Neural crest cell (in vitro differentiated cells): ENCODE results near the gene GLS. TPM values are rescaled to one million over a fixed set of nuclear protein-coding genes. Genes with fewer than 3 reads are reported as not detected.

Experiments
- DNase-seq: peaks from one replicate; pipeline ENCODE4 v3.0.0; 2021; ENCODE audit warnings: low read depth, mixed read lengths, low spot score
- H3K27ac Mint-ChIP-seq: one replicate; pipeline ENCODE4 v1.8.0; 2021; ENCODE audit warnings: mild to moderate bottlenecking, mixed read lengths; ENCODE audit not compliant: unreplicated experiment
- H3K27me3 Mint-ChIP-seq: 2 replicates; pipeline ENCODE4 v1.8.0; 2021; ENCODE audit warnings: low read depth, mild to moderate bottlenecking, mixed read lengths
- H3K36me3 Mint-ChIP-seq: 2 replicates; pipeline ENCODE4 v1.8.0; 2021; ENCODE audit warnings: low read depth, mild to moderate bottlenecking, mixed read lengths
- H3K4me1 Mint-ChIP-seq: 2 replicates; pipeline ENCODE4 v1.8.0; 2021; ENCODE audit warnings: mixed read lengths
- H3K4me3 Mint-ChIP-seq: one replicate; pipeline ENCODE4 v1.8.0; 2021; ENCODE audit warnings: mild to moderate bottlenecking, mixed read lengths
- H3K9me3 Mint-ChIP-seq: 2 replicates; pipeline ENCODE4 v1.8.0; 2021; ENCODE audit warnings: mixed read lengths
- total RNA-seq: library from RNA; stranded (reverse); gene quantifications from 2 replicates; pipeline ENCODE4 v1.2.1, GENCODE V29; 2021
- TF ChIP-seq, protein P1 (sequence below): fragments of 200-600 bp; sonication (generic); conservative IDR thresholded peaks from 2 replicates; pipeline ENCODE4 v1.5.0; 2021; ENCODE audit warnings: antibody characterized with exemption, mild to moderate bottlenecking

Gene GLS
- total RNA-seq, 1 donor from 2014 or later = 85.6 TPM

DNA sequence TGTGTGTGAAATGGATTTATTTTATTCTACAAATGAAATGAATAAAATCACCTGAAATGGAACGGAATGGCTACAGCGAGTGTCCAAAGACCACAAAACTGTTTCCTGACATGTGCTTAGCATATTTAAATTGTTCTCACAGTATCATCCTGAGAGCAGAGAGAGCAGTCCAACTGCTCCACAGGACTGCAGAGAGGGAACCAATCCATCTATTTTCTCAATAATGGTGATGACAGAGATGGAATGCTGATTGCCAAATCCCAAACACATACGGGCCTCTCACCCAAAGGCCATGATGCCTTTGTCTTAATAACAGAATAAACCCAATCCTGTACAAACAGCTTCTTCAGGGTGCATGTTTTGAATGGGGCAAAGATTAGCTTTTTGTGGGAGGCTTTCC lies 92.2 kb downstream of the GLS start:
- Mint-ChIP-seq H3K9me3 (no peaks in the 10 kb centered on the region), H3K4me3 (no peak overlapping the region), H3K27ac (no peak overlapping the region), H3K36me3 (peaks cover 28% of the 10 kb centered on the region), H3K27me3 (no peaks in the 10 kb centered on the region), H3K4me1 (no peaks in the 10 kb centered on the region)
- no peak for DNase-seq
- TF ChIP-seq, protein P1, sequence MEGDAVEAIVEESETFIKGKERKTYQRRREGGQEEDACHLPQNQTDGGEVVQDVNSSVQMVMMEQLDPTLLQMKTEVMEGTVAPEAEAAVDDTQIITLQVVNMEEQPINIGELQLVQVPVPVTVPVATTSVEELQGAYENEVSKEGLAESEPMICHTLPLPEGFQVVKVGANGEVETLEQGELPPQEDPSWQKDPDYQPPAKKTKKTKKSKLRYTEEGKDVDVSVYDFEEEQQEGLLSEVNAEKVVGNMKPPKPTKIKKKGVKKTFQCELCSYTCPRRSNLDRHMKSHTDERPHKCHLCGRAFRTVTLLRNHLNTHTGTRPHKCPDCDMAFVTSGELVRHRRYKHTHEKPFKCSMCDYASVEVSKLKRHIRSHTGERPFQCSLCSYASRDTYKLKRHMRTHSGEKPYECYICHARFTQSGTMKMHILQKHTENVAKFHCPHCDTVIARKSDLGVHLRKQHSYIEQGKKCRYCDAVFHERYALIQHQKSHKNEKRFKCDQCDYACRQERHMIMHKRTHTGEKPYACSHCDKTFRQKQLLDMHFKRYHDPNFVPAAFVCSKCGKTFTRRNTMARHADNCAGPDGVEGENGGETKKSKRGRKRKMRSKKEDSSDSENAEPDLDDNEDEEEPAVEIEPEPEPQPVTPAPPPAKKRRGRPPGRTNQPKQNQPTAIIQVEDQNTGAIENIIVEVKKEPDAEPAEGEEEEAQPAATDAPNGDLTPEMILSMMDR = no peak

DNA sequence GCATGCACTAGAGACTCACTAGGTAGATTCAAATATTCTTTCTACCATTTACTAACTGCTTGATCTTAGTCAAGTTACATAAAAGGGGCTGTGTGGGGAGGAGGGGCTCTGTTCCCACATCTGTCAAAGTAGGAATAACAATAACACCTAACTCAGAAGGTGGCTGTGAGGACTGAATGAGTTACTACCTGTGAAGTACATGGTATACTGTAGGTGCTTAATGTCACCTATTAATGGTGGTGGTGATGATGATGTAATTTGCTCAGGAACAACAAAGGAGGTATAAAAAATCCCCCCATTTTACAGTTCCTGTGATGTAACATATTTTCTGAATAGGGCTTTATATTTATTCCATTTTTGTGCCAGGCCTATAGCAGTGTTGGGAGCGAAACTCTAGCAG lies 92.6 kb downstream of the GLS start:
- H3K9me3 Mint-ChIP-seq = no peaks in the 10 kb centered on the region
- H3K27ac Mint-ChIP-seq = no peak overlapping the region
- no peak for DNase-seq
- H3K4me3 Mint-ChIP-seq = no peak overlapping the region
- H3K4me1 Mint-ChIP-seq = no peaks in the 10 kb centered on the region
- TF ChIP-seq, protein P1 = no peak
- H3K27me3 Mint-ChIP-seq = no peaks in the 10 kb centered on the region
- H3K36me3 Mint-ChIP-seq = peaks cover 28% of the 10 kb centered on the region

DNA sequence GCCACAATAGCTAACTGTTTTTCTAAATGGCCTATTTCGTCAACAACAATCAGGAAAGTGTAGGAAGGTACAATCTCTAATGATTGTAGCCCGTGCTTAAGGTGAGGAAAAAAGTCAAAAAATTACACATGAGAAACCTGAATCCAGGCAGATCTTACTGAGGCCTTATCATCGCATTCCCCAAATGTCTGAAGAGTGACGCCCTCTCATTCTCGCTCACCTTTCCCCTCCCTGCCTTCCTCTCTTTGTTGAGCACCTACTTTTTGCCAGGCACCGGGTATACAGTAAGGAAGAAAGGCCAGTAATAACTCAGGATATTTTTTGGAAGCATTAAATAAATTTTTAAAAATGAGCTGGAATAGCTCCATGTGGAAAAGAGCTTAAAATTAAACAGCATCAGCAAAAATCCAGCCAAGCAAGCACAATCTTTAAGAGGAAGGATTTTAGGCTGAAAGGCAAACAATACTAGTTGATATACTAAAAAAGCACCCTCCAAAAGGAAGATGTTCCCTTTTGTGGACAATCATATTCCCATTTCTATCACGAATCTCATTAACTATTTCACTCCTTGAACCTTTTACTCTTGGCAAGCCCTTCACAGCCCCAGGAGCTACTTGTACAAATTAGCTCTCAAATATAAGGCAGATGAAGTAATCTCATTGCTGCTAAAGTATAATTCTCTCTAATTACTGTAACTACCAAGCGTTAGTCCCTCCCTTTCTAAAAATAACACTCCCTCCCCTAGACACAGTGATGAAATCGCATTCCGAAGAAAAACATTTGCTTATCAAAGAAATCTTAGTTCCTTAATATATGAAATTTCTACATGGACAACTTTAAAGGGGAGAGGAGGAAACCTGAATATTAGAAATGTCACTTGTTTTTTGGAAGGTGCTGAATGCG lies 93.4 kb downstream of the GLS start:
- TF ChIP-seq, protein P1 = no peak
- H3K27ac Mint-ChIP-seq = no peak overlapping the region
- H3K27me3 Mint-ChIP-seq = no peaks in the 10 kb centered on the region
- no peak for DNase-seq
- no peaks in the 10 kb centered on the region for H3K4me1 Mint-ChIP-seq
- peaks cover 28% of the 10 kb centered on the region for H3K36me3 Mint-ChIP-seq
- no peak overlapping the region for H3K4me3 Mint-ChIP-seq
- H3K9me3 Mint-ChIP-seq = no peaks in the 10 kb centered on the region

DNA sequence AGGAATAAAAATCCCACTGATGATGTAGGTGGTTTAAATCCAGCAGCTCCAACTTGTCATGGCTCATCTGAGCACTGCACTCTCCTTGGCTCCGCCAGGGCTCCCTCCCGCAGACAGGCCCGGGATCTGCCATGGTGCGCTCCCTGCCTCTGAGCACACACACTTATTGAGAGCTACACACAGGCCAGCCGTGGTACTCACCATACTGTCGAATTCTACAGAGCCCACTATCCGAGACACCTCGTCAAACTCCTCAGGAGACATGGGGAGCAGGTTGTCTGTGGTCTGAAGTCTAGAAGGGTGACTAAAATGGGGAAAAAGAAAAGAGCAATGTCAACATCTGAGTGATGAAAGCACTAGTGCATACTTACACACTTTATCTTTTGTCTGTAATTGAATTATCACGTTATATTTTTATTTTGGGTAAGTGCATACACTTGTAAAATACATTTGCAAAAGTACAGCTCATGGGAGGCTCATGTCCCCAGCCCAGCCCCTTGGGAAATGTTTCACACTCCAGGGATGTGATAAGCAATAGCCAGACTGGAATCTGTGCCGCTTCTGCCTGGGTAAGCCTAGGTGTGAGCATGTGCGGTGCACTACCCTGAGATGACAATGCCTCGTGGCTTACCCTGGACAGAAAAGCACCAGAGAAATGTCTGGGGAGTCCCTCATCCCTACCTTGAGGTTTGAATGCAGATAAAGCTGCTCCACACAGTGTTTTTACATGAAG lies 94.2 kb downstream of the GLS start:
- DNase-seq = no peak
- TF ChIP-seq, protein P1 = no peak
- no peaks in the 10 kb centered on the region for H3K27me3 Mint-ChIP-seq
- H3K4me1 Mint-ChIP-seq = no peaks in the 10 kb centered on the region
- no peaks in the 10 kb centered on the region for H3K9me3 Mint-ChIP-seq
- no peak overlapping the region for H3K4me3 Mint-ChIP-seq
- no peak overlapping the region for H3K27ac Mint-ChIP-seq
- peaks cover 28% of the 10 kb centered on the region for H3K36me3 Mint-ChIP-seq

DNA sequence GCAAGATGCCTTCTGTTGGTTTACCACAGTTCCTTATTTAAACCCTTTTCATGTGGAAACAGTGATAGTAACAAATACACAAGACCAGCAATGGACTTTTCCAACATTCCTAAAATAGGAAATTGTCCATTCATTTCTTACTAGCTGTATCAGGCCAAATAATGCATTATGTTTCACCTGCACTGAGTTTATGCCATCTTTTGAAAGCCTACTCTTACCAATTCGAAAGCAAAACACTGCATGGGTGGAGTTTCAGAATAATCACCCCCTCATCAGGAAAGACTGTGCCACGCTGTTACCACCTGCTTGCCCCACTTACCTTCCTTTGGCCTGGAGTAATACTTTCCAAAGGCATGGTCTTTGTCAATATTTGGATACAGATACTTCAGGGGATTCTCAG lies 95.9 kb downstream of the GLS start:
- Mint-ChIP-seq H3K4me1 (no peaks in the 10 kb centered on the region), H3K4me3 (no peak overlapping the region), H3K36me3 (peaks cover 36% of the 10 kb centered on the region), H3K27ac (no peak overlapping the region), H3K27me3 (no peaks in the 10 kb centered on the region), H3K9me3 (no peaks in the 10 kb centered on the region)
- no peak for DNase-seq
- TF ChIP-seq, protein P1 = no peak
